Subcutaneous abdominal adipose tissue (tissue), 5 donors: Measurements from ENCODE around the gene RNF126.

Experiments used
- H3K27ac ChIP-seq: one replicate; pipeline ENCODE4 v1.7.0; 2013; ENCODE audit warnings: low read depth, mild to moderate bottlenecking, inconsistent platforms, low read length, moderate library complexity
- H3K27me3 ChIP-seq, 5 donors: one replicate each; pipeline ENCODE4 v1.7.0; 2013; ENCODE audit warnings: low read length in 5 of 5, inconsistent platforms in 1 of 5; ENCODE audit not compliant: control insufficient read depth in 5 of 5, insufficient read depth in 4 of 5
- H3K36me3 ChIP-seq, 5 donors: one replicate each; pipeline ENCODE4 v1.7.0; 2013; ENCODE audit warnings: low read length in 5 of 5; ENCODE audit not compliant: control insufficient read depth in 5 of 5, insufficient read depth in 5 of 5
- H3K4me1 ChIP-seq, 5 donors: one replicate each; pipeline ENCODE4 v1.7.0; 2013; ENCODE audit warnings: low read length in 5 of 5, mild to moderate bottlenecking in 3 of 5, moderate library complexity in 1 of 5; ENCODE audit not compliant: control insufficient read depth in 5 of 5, insufficient read depth in 5 of 5
- H3K4me3 ChIP-seq, 5 donors: one replicate each; pipeline ENCODE4 v1.7.0; 2013; ENCODE audit warnings: low read length in 5 of 5, low read depth in 1 of 5
- H3K9ac ChIP-seq, 5 donors: one replicate each; pipeline ENCODE4 v1.7.0; 2013; ENCODE audit warnings: low read length in 5 of 5, mild to moderate bottlenecking in 4 of 5, moderate library complexity in 3 of 5
- H3K9me3 ChIP-seq, 5 donors: one replicate each; pipeline ENCODE4 v1.7.0; 2013; ENCODE audit warnings: low read length in 5 of 5; ENCODE audit not compliant: control insufficient read depth in 5 of 5
- donor health status: healthy.
- donor health status: healthy.
- donor health status: healthy.
- donor health status: healthy.
- donor health status: healthy.

The RNF126 gene

GRCh38 chr19:686589-687297, 23.7 kb upstream of the RNF126 start:
- H3K9ac ChIP-seq: no peak overlapping the region
- H3K27me3 ChIP-seq: no peaks in the 10 kb centered on the region
- H3K36me3 ChIP-seq: no peaks in the 10 kb centered on the region
- H3K4me1 ChIP-seq: peaks cover 0 to 12% (median 2%) of the 10 kb centered on the region in 5 donors
- no peaks in the 10 kb centered on the region for H3K9me3 ChIP-seq
- no peak overlapping the region for H3K27ac ChIP-seq
- H3K4me3 ChIP-seq: no peak overlapping the region

GRCh38 chr19:685454-685931, 22.5 kb upstream of the RNF126 start:
- no peaks in the 10 kb centered on the region for H3K9me3 ChIP-seq
- H3K36me3 ChIP-seq: peaks cover 0 to 5% (median 0%) of the 10 kb centered on the region in 5 donors
- peaks cover 1 to 21% (median 8%) of the 10 kb centered on the region in 5 donors for H3K4me1 ChIP-seq
- H3K4me3 ChIP-seq: no peak overlapping the region
- H3K27me3 ChIP-seq: no peaks in the 10 kb centered on the region
- H3K9ac ChIP-seq: no peak overlapping the region
- no peak overlapping the region for H3K27ac ChIP-seq

- Histone ChIP-seq H3K4me1 (peaks cover 6 to 40% (median 25%) of the 10 kb centered on the region in 5 donors), H3K27me3 (no peaks in the 10 kb centered on the region), H3K4me3 (no peak overlapping the region), H3K36me3 (peaks cover 0 to 5% (median 0%) of the 10 kb centered on the region in 5 donors), H3K9me3 (no peaks in the 10 kb centered on the region), H3K27ac (peak overlapping the region; percentile 30), H3K9ac (no peak overlapping the region)
These were observed 19.8 kb upstream of the RNF126 start for GRCh38 chr19:682678-683320.

- Histone ChIP-seq H3K27me3 (peaks cover 0 to 3% (median 0%) of the 10 kb centered on the region in 5 donors), H3K36me3 (peaks cover 0 to 5% (median 0%) of the 10 kb centered on the region in 5 donors), H3K4me1 (peaks cover 7 to 49% (median 31%) of the 10 kb centered on the region in 5 donors), H3K9ac (peak overlapping the region in 1 of 5 donors; percentile 56), H3K9me3 (no peaks in the 10 kb centered on the region), H3K4me3 (peak overlapping the region in 3 of 5 donors; percentile 56 to 65 (median 59)), H3K27ac (peak overlapping the region; percentile 46)
These were observed 18.3 kb upstream of the RNF126 start for GRCh38 chr19:681029-682019.

GRCh38 chr19:680287-681028, 17.4 kb upstream of the RNF126 start:
- Histone ChIP-seq H3K27ac (peak overlapping the region; percentile 72), H3K4me3 (peak overlapping the region; percentile 56 to 69 (median 61)), H3K27me3 (peaks cover 0 to 3% (median 0%) of the 10 kb centered on the region in 5 donors), H3K36me3 (peaks cover 0 to 5% (median 0%) of the 10 kb centered on the region in 5 donors), H3K9ac (peak overlapping the region in 3 of 5 donors; percentile 56 to 66 (median 66)), H3K4me1 (peaks cover 7 to 55% (median 35%) of the 10 kb centered on the region in 5 donors), H3K9me3 (no peaks in the 10 kb centered on the region)

- Histone ChIP-seq H3K27ac (peak overlapping the region; percentile 88), H3K9ac (peak overlapping the region in 4 of 5 donors; percentile 43 to 66 (median 66)), H3K4me1 (peaks cover 7 to 63% (median 43%) of the 10 kb centered on the region in 5 donors), H3K9me3 (no peaks in the 10 kb centered on the region), H3K4me3 (peak overlapping the region; percentile 47 to 68 (median 57)), H3K27me3 (peaks cover 0 to 3% (median 0%) of the 10 kb centered on the region in 5 donors), H3K36me3 (peaks cover 0 to 5% (median 0%) of the 10 kb centered on the region in 5 donors)
These were observed 16.6 kb upstream of the RNF126 start for GRCh38 chr19:679418-680286.

- Histone ChIP-seq H3K4me1 (peaks cover 7 to 69% (median 51%) of the 10 kb centered on the region in 5 donors), H3K27me3 (peaks cover 0 to 3% (median 0%) of the 10 kb centered on the region in 5 donors), H3K36me3 (peaks cover 0 to 5% (median 0%) of the 10 kb centered on the region in 5 donors), H3K27ac (peak overlapping the region; percentile 88), H3K4me3 (peak overlapping the region; percentile 17 to 68 (median 53)), H3K9ac (peak overlapping the region in 3 of 5 donors; percentile 12 to 66 (median 64)), H3K9me3 (no peaks in the 10 kb centered on the region)
These were observed 15.9 kb upstream of the RNF126 start for GRCh38 chr19:678791-679388.
